ENCODE measurements around the gene CYB561.

- TF ChIP-seq CTCF (IDR thresholded peaks at IDR 0.05) (no peak), ZFX (IDR thresholded peaks at IDR 0.05; ENCODE audit: borderline replicate concordance) (no peak)
These were observed 48.3 kb upstream of the CYB561 start for GRCh38 chr17:63494300-63494928.
